Measurements from ENCODE around the gene ST7L.

DNA sequence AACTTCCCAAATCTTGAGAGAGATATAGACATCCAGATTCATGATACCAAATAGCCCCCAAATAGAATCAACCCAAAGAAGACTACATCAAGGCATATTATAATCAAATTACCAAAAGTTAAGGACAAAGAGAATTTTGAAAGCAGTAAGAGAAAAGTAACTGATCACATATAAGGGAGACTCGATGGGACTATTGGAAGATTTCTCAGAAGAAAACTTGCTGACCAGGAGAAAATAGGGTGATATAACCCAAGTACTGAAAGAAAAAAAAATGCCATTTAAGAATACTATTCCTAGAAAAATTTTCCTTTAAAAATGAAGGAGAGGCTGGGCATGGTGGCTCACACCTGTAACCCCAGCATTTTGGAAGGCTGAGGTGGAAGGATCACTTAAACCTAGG lies 140.6 kb downstream of the ST7L start:
- TF ChIP-seq, protein P1, sequence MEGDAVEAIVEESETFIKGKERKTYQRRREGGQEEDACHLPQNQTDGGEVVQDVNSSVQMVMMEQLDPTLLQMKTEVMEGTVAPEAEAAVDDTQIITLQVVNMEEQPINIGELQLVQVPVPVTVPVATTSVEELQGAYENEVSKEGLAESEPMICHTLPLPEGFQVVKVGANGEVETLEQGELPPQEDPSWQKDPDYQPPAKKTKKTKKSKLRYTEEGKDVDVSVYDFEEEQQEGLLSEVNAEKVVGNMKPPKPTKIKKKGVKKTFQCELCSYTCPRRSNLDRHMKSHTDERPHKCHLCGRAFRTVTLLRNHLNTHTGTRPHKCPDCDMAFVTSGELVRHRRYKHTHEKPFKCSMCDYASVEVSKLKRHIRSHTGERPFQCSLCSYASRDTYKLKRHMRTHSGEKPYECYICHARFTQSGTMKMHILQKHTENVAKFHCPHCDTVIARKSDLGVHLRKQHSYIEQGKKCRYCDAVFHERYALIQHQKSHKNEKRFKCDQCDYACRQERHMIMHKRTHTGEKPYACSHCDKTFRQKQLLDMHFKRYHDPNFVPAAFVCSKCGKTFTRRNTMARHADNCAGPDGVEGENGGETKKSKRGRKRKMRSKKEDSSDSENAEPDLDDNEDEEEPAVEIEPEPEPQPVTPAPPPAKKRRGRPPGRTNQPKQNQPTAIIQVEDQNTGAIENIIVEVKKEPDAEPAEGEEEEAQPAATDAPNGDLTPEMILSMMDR (IDR thresholded peaks at IDR 0.05; ENCODE audit: borderline replicate concordance, extremely low read depth, low read length, poor library complexity, severe bottlenecking) = no peak
- no peak for TF ChIP-seq EZH2 (IDR thresholded peaks at IDR 0.05; ENCODE audit: borderline replicate concordance, low read depth, low read length, severe bottlenecking)
